Endothelial cell of umbilical vein (primary cell): ENCODE measurements around the gene CETP. TPM values are rescaled to one million over a fixed set of nuclear protein-coding genes. Genes with fewer than 3 reads are reported as not detected.

Source experiments
- BruUV-seq: library from RNA; stranded (reverse); fragments of 400-500 nt; replicated peaks from 2 replicates; lab custom pipeline; 2021; lab: Mats Ljungman, UMichigan
- CTCF ChIA-PET: fragments of 300-600, 350-600 bp; sonication (Branson Sonifier 250); formaldehyde crosslinking; loops from one replicate; lab custom pipeline; 2021; ENCODE audit warnings: antibody characterized with exemption, inconsistent platforms; lab: Charles Lee
- POLR2A ChIA-PET: fragments of 300-600, 350-600 bp; sonication (Branson Sonifier 250); formaldehyde crosslinking; loops from one replicate; lab custom pipeline; 2021; ENCODE audit warnings: antibody characterized with exemption, inconsistent platforms; lab: Charles Lee
- DNase-seq: peaks from one replicate; pipeline ENCODE4 v3.0.0-alpha.2; 2011; ENCODE audit warnings: low read depth, low spot score
- FAIRE-seq: peaks from 2 replicates; lab custom pipeline; 2011; peaks lifted over from hg19 to GRCh38; lab: Jason Lieb, UNC
- H2AFZ ChIP-seq: 2 replicates; pipeline ENCODE4 v1.6.0; 2012; ENCODE audit warnings: low read depth, low read length, control low read depth, inconsistent platforms
- H3K27ac ChIP-seq: 2 replicates; pipeline ENCODE4 v1.5.1; 2011; ENCODE audit warnings: low read depth, mild to moderate bottlenecking, control low read depth, low read length, moderate library complexity; ENCODE audit not compliant: insufficient read depth
- H3K27me3 ChIP-seq, 2 experiments: 2 replicates each; pipeline versions ENCODE4 v1.6.0 to v1.6.1; 2011; ENCODE audit warnings: low read length in 2 of 2, mixed read lengths in 1 of 2; ENCODE audit not compliant: control insufficient read depth in 2 of 2, insufficient read depth in 2 of 2
- H3K36me3 ChIP-seq, 2 experiments: 2 replicates in 1 of 2; 3 replicates in 1 of 2; pipeline ENCODE4 v1.5.1; 2011; ENCODE audit warnings: low read length in 2 of 2, mild to moderate bottlenecking in 1 of 2, moderate library complexity in 1 of 2; ENCODE audit not compliant: control insufficient read depth in 2 of 2, insufficient read depth in 2 of 2; ENCODE audit errors: extremely low read depth in 1 of 2
- H3K4me1 ChIP-seq: 3 replicates; pipeline ENCODE4 v1.5.1; 2011; ENCODE audit warnings: mild to moderate bottlenecking, low read length; ENCODE audit not compliant: control insufficient read depth, insufficient read depth; ENCODE audit errors: extremely low read depth
- H3K4me2 ChIP-seq: 2 replicates; pipeline ENCODE4 v1.6.1; 2011; ENCODE audit warnings: low read length, control low read depth, mixed read lengths; ENCODE audit not compliant: insufficient read depth
- H3K4me3 ChIP-seq, 3 experiments: fragments of 200-600 bp in 1 of 3; sonication (generic), shearing (Covaris generic) in 1 of 3; replicated peaks in 1 of 3; 2 replicates each; pipeline ENCODE4 v1.5.1; 2011 to 2016; ENCODE audit warnings: control low read depth in 3 of 3, low read length in 3 of 3, mild to moderate bottlenecking in 2 of 3, inconsistent platforms in 1 of 3, low read depth in 1 of 3, moderate library complexity in 1 of 3; ENCODE audit not compliant: insufficient read depth in 1 of 3
- H3K79me2 ChIP-seq: 2 replicates; pipeline ENCODE4 v1.6.0; 2012; ENCODE audit warnings: low read length, inconsistent platforms; ENCODE audit not compliant: control insufficient read depth, insufficient read depth
- H3K9ac ChIP-seq: replicated peaks from 2 replicates; pipeline ENCODE3; 2011; ENCODE audit warnings: low read length, control low read depth; ENCODE audit not compliant: insufficient read depth; ENCODE audit errors: extremely low read depth
- H3K9me1 ChIP-seq: replicated peaks from 3 replicates; pipeline ENCODE4 v1.6.0; 2011; ENCODE audit warnings: mild to moderate bottlenecking, low read length; ENCODE audit not compliant: control insufficient read depth, insufficient read depth; ENCODE audit errors: extremely low read depth
- H3K9me3 ChIP-seq: replicated peaks from 2 replicates; pipeline ENCODE4 v1.5.1; 2012; ENCODE audit warnings: low read length, inconsistent platforms; ENCODE audit not compliant: control insufficient read depth, insufficient read depth
- H4K20me1 ChIP-seq: replicated peaks from 2 replicates; pipeline ENCODE3; 2011; ENCODE audit warnings: mild to moderate bottlenecking, low read length; ENCODE audit not compliant: control insufficient read depth, insufficient read depth; ENCODE audit errors: extremely low read depth
- EZH2 ChIP-seq: IDR thresholded peaks from 2 replicates; pipeline ENCODE4 v1.6.1; 2012; ENCODE audit warnings: borderline replicate concordance, low read depth, mild to moderate bottlenecking, moderate library complexity, low read length, inconsistent platforms; ENCODE audit not compliant: severe bottlenecking
- FOS ChIP-seq: IDR thresholded peaks from 2 replicates; pipeline ENCODE4 v1.6.1; 2011; ENCODE audit warnings: mild to moderate bottlenecking, low read length, moderate library complexity, borderline replicate concordance; ENCODE audit not compliant: insufficient read depth
- GATA2 ChIP-seq: IDR thresholded peaks from 2 replicates; pipeline ENCODE4 v1.7.0; 2011; ENCODE audit warnings: low read depth, mild to moderate bottlenecking, moderate library complexity, mixed read lengths, low read length; ENCODE audit not compliant: insufficient read length, insufficient read depth
- JUN ChIP-seq: IDR thresholded peaks from 2 replicates; pipeline ENCODE4 v1.6.1; 2011; ENCODE audit warnings: borderline replicate concordance, low read depth; ENCODE audit not compliant: insufficient read length, insufficient read depth
- MYC ChIP-seq: IDR thresholded peaks from one replicate; pipeline ENCODE4 v1.6.1; 2011; ENCODE audit warnings: mild to moderate bottlenecking, low read depth, low read length
- POLR2AphosphoS5 ChIP-seq: IDR thresholded peaks from 2 replicates; pipeline ENCODE4 v1.6.1; 2012; ENCODE audit warnings: low read depth, mild to moderate bottlenecking, control low read depth, low read length, moderate library complexity; ENCODE audit not compliant: insufficient read depth
- dilution Hi-C: fragments of 300-500 bp; cut with MboI; formaldehyde crosslinking; loops from one replicate; pipeline ENCODE4 v1.15.0; 2019; ENCODE audit warnings: low sequenced_read_pairs; ENCODE audit not compliant: extremely low pct_ligation_motif_present
- intact Hi-C: fragments of 100-400 bp; cut with micrococcal nuclease; formaldehyde crosslinking; loops from one replicate; pipeline ENCODE4 v1.10.0; 2022
- polyA plus RNA-seq, 4 experiments: library from polyadenylated mRNA; depleted of rRNA in 3 of 4; stranded (reverse) in 3 of 4; unstranded in 1 of 4; fragments of >200 nt; gene quantifications; 2 replicates each; pipeline versions ENCODE4 v1.2.1 to v1.2.3, GENCODE V29; 2011 to 2012; ENCODE audit warnings: missing spikeins in 1 of 4
- total RNA-seq: library from RNA; stranded (reverse); gene quantifications from 2 replicates; pipeline ENCODE4 v1.2.3, GENCODE V29; 2021
- TF ChIP-seq, protein P1 (sequence below): IDR thresholded peaks from 2 replicates; pipeline ENCODE4 v1.6.1; 2011; ENCODE audit not compliant: insufficient read depth, insufficient read length

Gene CETP
- total and polyA plus RNA-seq, 2 donors (not counting 3 experiments of a cell fraction or from before 2014, with no cell fraction given): 2.2 to 2.8 TPM

DNA sequence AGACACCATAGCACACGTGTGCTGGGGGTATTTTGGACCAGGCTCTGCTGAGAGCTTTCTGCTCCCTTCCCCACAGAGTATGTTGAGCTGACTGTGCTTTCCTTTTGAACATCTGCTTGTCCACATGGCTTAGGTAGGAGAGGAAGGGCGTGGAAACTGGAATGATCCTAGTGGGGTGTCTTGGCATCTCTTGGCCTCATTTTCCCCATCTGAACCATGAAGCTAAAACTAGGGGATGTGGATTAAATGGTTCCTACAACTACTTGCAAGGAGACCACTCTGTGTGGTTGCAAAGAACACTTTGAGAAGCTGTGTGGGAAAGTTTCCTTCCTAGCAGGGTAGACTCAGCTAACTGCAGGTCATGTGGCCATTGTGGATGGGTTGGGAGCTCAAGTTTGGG lies 20.9 kb downstream of the CETP start:
- TF ChIP-seq, protein P1, sequence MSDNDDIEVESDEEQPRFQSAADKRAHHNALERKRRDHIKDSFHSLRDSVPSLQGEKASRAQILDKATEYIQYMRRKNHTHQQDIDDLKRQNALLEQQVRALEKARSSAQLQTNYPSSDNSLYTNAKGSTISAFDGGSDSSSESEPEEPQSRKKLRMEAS: no peak
- TF ChIP-seq POLR2AphosphoS5 (no peak), JUN (no peak), FOS (no peak), EZH2 (no peak), GATA2 (no peak), MYC (no peak)
- Histone ChIP-seq H3K9ac (no peak overlapping the region), H3K79me2 (no peaks in the 10 kb centered on the region), H3K36me3 (no peaks in the 10 kb centered on the region), H3K27me3 (no peaks in the 10 kb centered on the region), H3K4me2 (no peak overlapping the region), H3K9me1 (no peaks in the 10 kb centered on the region), H3K4me1 (peaks cover 2% of the 10 kb centered on the region), H4K20me1 (no peaks in the 10 kb centered on the region), H3K9me3 (no peaks in the 10 kb centered on the region), H3K4me3 (no peak overlapping the region), H3K27ac (no peak overlapping the region), H2AFZ (no peak overlapping the region)
- FAIRE-seq (peak; percentile 38), DNase-seq (no peak)
- CTCF ChIA-PET: interaction anchor here (0.7 to 2.1 kb wide), 3 partner anchors 15 to 63 kb away, joined by 3 to 8 read pairs (median 3); no protein-coding TSS in a partner anchor
- intact Hi-C loops (no loop called here), dilution Hi-C loops (no loop called here)
- POLR2A ChIA-PET: no interaction called here
- BruUV-seq: no TSS peak
